CD4-positive, alpha-beta T cell treated with Interleukin-4 for 1 hour (primary cell): ENCODE data around the gene NELL1.
"Not testable (repeated sequence)": the region's sequence is repeated elsewhere in the genome, so short reads cannot be mapped to it uniquely, and the experiment has no call there.

ENCODE experiments used
- DNase-seq, 2 donors: peaks; one replicate each; pipeline ENCODE4 v3.0.0-alpha.2; 2020 to 2022

The NELL1 gene

GRCh38 chr11:21122523-21122922, 453.1 kb downstream of the NELL1 start:
- no peak for DNase-seq

- no peak for DNase-seq
Observed at GRCh38 chr11:21132146-21132720, 462.8 kb downstream of the NELL1 start.

- no peak for DNase-seq
Observed at GRCh38 chr11:21133244-21133643, 463.9 kb downstream of the NELL1 start.

- no peak for DNase-seq
Observed at GRCh38 chr11:21133722-21134121, 464.3 kb downstream of the NELL1 start.

- DNase-seq, result no peak
Observed at GRCh38 chr11:21137803-21138202, 468.4 kb downstream of the NELL1 start.

- DNase-seq, result not testable (repeated sequence)
Observed at GRCh38 chr11:21141557-21141956, 472.2 kb downstream of the NELL1 start.

GRCh38 chr11:21142007-21142406, 472.6 kb downstream of the NELL1 start:
- no peak for DNase-seq

- no peak for DNase-seq
Observed at GRCh38 chr11:21144531-21144930, 475.1 kb downstream of the NELL1 start.

- DNase-seq, result no peak
Observed at GRCh38 chr11:21148376-21148775, 479.0 kb downstream of the NELL1 start.

- DNase-seq, result no peak
Observed at GRCh38 chr11:21160140-21160539, 490.8 kb downstream of the NELL1 start.

GRCh38 chr11:21169639-21170038, 500.3 kb downstream of the NELL1 start:
- DNase-seq, result no peak

- DNase-seq, result no peak
Observed at GRCh38 chr11:21173476-21173875, 504.1 kb downstream of the NELL1 start.

- DNase-seq, result no peak
Observed at GRCh38 chr11:21174781-21175180, 505.4 kb downstream of the NELL1 start.

- DNase-seq, result no peak
Observed at GRCh38 chr11:21177379-21177778, 508.0 kb downstream of the NELL1 start.

- no peak for DNase-seq
Observed at GRCh38 chr11:21179770-21180169, 510.4 kb downstream of the NELL1 start.

- no peak for DNase-seq
Observed at GRCh38 chr11:21180182-21180581, 510.8 kb downstream of the NELL1 start.

- no peak for DNase-seq
Observed at GRCh38 chr11:21185959-21186358, 516.6 kb downstream of the NELL1 start.

- no peak for DNase-seq
Observed at GRCh38 chr11:21190181-21190580, 520.8 kb downstream of the NELL1 start.

- no peak for DNase-seq
Observed at GRCh38 chr11:21195995-21196394, 526.6 kb downstream of the NELL1 start.

GRCh38 chr11:21198498-21198897, 529.1 kb downstream of the NELL1 start:
- no peak for DNase-seq

- DNase-seq, result no peak
Observed at GRCh38 chr11:21205205-21205604, 535.8 kb downstream of the NELL1 start.

GRCh38 chr11:21225860-21226259, 556.5 kb downstream of the NELL1 start:
- DNase-seq, result no peak

GRCh38 chr11:21229224-21229623, 559.8 kb downstream of the NELL1 start:
- no peak for DNase-seq

GRCh38 chr11:21250196-21250595, 580.8 kb downstream of the NELL1 start:
- no peak for DNase-seq

- DNase-seq, result no peak
Observed at GRCh38 chr11:21254055-21254454, 584.7 kb downstream of the NELL1 start.

- no peak for DNase-seq
Observed at GRCh38 chr11:21254790-21255189, 585.4 kb downstream of the NELL1 start.
